Gastroesophageal sphincter (tissue), 4 donors: ENCODE measurements around the gene DMKN. TPM values are rescaled to one million over a fixed set of nuclear protein-coding genes. Genes with fewer than 3 reads are reported as not detected.
A peak's percentile ranks its signal among the peaks of the same experiment; 100 is the strongest.

Experiments
- ATAC-seq: fragments of 150-250 bp; one replicate; pipeline ENCODE4 v1.9.1; 2016; ENCODE audit warnings: mild to moderate bottlenecking, moderate library complexity
- H3K27ac ChIP-seq, 4 donors: fragments of 200-600 bp; sonication (generic) in 3 of 4; 1 replicate in 3 of 4; 2 replicates in 1 of 4; pipeline ENCODE4 v1.5.1; 2016 to 2019
- H3K27me3 ChIP-seq: fragments of 200-600 bp; sonication (generic); one replicate; pipeline ENCODE4 v1.5.1; 2019
- H3K36me3 ChIP-seq, 2 donors: fragments of 200-600 bp; sonication (generic); one replicate each; pipeline ENCODE4 v1.5.1; 2019; ENCODE audit warnings: control low read depth in 1 of 2
- H3K4me1 ChIP-seq, 3 donors: fragments of 200-600 bp; sonication (generic); 1 replicate in 2 of 3; 2 replicates in 1 of 3; pipeline ENCODE4 v1.5.1; 2016 to 2019; ENCODE audit warnings: control low read depth in 2 of 3
- H3K4me3 ChIP-seq, 2 donors: fragments of 200-600 bp; sonication (generic); one replicate each; pipeline ENCODE4 v1.5.1; 2019; ENCODE audit warnings: mild to moderate bottlenecking in 1 of 2, moderate library complexity in 1 of 2
- H3K9me3 ChIP-seq, 3 donors: fragments of 200-600 bp; sonication (generic); one replicate each; pipeline ENCODE4 v1.5.1; 2017 to 2019; ENCODE audit warnings: control low read depth in 2 of 3
- EP300 ChIP-seq: sonication (generic); formaldehyde crosslinking; IDR thresholded peaks from one replicate; pipeline ENCODE4 v1.6.1; 2017; ENCODE audit warnings: antibody characterized with exemption, mild to moderate bottlenecking
- POLR2A ChIP-seq, 2 donors: fragments of 450-650 bp; IDR thresholded peaks; one replicate each; pipeline ENCODE4 v1.6.1; 2017; ENCODE audit warnings: antibody characterized with exemption in 2 of 2, mild to moderate bottlenecking in 2 of 2, moderate library complexity in 1 of 2
- POLR2AphosphoS5 ChIP-seq: sonication (generic); formaldehyde crosslinking; IDR thresholded peaks from one replicate; pipeline ENCODE4 v1.6.1; 2017; ENCODE audit warnings: antibody characterized with exemption
- WGBS, 2 donors: methylation state at CpG; one replicate each; pipeline ENCODE4 v1.1.5; 2018; ENCODE audit warnings: low coverage in 1 of 2; 5-methylcytosine and 5-hydroxymethylcytosine counted together
- total RNA-seq, 4 donors: library from RNA; depleted of rRNA; stranded (reverse); fragments of >200 nt; gene quantifications; one replicate each; pipeline ENCODE4 v1.1.0, GENCODE V29; 2016
- TF ChIP-seq, protein P1 (sequence below), 4 experiments: fragments of 200-600 bp in 2 of 4; fragments of 450-650 bp in 2 of 4; sonication (generic) in 1 of 4; IDR thresholded peaks; one replicate each; pipeline ENCODE4 v1.5.1; 2017 to 2019; ENCODE audit warnings: antibody characterized with exemption in 4 of 4, mild to moderate bottlenecking in 2 of 4, moderate library complexity in 2 of 4

DMKN gene
- total RNA-seq, 4 donors from 2014 or later: 5.6 to 20.0 (median 9.0) TPM

GRCh38 chr19:35459414-35460082 lies 53.9 kb downstream of the DMKN start:
- Histone ChIP-seq H3K36me3 (no peaks in the 10 kb centered on the region), H3K9me3 (no peaks in the 10 kb centered on the region), H3K27ac (peak overlapping the region in 1 of 4 donors; percentile 27), H3K4me1 (peaks cover 0 to 17% (median 6%) of the 10 kb centered on the region in 3 donors), H3K27me3 (peaks cover 4% of the 10 kb centered on the region), H3K4me3 (no peak overlapping the region)
- no peak for ATAC-seq
- WGBS, 2 donors: 60 to 78% methylated on average over 4 to 8 of the region's 14 CpGs
- no peak for TF ChIP-seq EP300
- peak; percentile 44 for TF ChIP-seq POLR2AphosphoS5

GRCh38 chr19:35458731-35459391 lies 54.6 kb downstream of the DMKN start:
- Histone ChIP-seq H3K36me3 (no peaks in the 10 kb centered on the region), H3K9me3 (no peaks in the 10 kb centered on the region), H3K27me3 (peaks cover 1% of the 10 kb centered on the region), H3K4me3 (no peak overlapping the region), H3K27ac (no peak overlapping the region), H3K4me1 (peaks cover 0 to 17% (median 6%) of the 10 kb centered on the region in 3 donors)
- TF ChIP-seq, protein P1, sequence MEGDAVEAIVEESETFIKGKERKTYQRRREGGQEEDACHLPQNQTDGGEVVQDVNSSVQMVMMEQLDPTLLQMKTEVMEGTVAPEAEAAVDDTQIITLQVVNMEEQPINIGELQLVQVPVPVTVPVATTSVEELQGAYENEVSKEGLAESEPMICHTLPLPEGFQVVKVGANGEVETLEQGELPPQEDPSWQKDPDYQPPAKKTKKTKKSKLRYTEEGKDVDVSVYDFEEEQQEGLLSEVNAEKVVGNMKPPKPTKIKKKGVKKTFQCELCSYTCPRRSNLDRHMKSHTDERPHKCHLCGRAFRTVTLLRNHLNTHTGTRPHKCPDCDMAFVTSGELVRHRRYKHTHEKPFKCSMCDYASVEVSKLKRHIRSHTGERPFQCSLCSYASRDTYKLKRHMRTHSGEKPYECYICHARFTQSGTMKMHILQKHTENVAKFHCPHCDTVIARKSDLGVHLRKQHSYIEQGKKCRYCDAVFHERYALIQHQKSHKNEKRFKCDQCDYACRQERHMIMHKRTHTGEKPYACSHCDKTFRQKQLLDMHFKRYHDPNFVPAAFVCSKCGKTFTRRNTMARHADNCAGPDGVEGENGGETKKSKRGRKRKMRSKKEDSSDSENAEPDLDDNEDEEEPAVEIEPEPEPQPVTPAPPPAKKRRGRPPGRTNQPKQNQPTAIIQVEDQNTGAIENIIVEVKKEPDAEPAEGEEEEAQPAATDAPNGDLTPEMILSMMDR (IDR thresholded peaks at IDR 0.05): no peak
- no peak for TF ChIP-seq POLR2A (IDR thresholded peaks at IDR 0.05)
- TF ChIP-seq POLR2AphosphoS5: no peak
- TF ChIP-seq EP300: no peak
- 24 to 30% methylated on average over 4 to 10 of the region's 10 CpGs for WGBS, 2 donors
- no peak for ATAC-seq

- Histone ChIP-seq H3K9me3 (no peaks in the 10 kb centered on the region), H3K27me3 (no peaks in the 10 kb centered on the region), H3K4me3 (no peak overlapping the region), H3K4me1 (peaks cover 0 to 17% (median 6%) of the 10 kb centered on the region in 3 donors), H3K27ac (no peak overlapping the region), H3K36me3 (no peaks in the 10 kb centered on the region)
- WGBS, 2 donors: 55 to 100% methylated on average over 1 of the region's 1 CpG
- ATAC-seq: no peak
- TF ChIP-seq, protein P1 (IDR thresholded peaks at IDR 0.05): no peak
- TF ChIP-seq POLR2A (IDR thresholded peaks at IDR 0.05) (no peak), EP300 (no peak), POLR2AphosphoS5 (no peak)
Observed at GRCh38 chr19:35458192-35458591, 55.3 kb downstream of the DMKN start.

DNA sequence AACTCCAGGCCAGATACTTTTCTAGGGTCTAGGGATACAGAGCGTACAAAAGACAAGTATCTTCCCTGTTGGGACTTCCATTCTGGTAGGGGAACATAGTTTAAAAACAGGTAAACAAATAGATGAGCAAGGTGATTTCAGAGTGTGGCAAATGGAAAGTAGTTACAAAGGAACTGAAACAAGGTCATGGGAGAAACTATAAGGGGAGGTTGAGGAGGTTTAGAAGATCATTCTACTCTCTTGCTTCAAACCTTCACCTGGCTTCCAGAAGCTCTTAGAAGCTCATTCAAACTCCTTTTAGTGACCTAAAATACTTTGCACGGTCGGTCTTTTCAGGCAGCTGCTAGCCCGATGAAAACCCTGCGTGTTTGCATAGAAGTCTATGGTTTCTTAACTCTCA lies 56.3 kb downstream of the DMKN start:
- no peak overlapping the region for H3K27ac ChIP-seq
- peaks cover 0 to 17% (median 6%) of the 10 kb centered on the region in 3 donors for H3K4me1 ChIP-seq
- 93 to 94% methylated on average over 3 to 5 of the region's 5 CpGs for WGBS, 2 donors
- H3K36me3 ChIP-seq: no peaks in the 10 kb centered on the region
- no peak for TF ChIP-seq POLR2A (IDR thresholded peaks at IDR 0.05)
- TF ChIP-seq, protein P1 (IDR thresholded peaks at IDR 0.05): no peak
- no peak for TF ChIP-seq EP300
- TF ChIP-seq POLR2AphosphoS5: no peak
- H3K27me3 ChIP-seq: peaks cover 5% of the 10 kb centered on the region
- H3K4me3 ChIP-seq: no peak overlapping the region
- no peak for ATAC-seq
- H3K9me3 ChIP-seq: no peaks in the 10 kb centered on the region

DNA sequence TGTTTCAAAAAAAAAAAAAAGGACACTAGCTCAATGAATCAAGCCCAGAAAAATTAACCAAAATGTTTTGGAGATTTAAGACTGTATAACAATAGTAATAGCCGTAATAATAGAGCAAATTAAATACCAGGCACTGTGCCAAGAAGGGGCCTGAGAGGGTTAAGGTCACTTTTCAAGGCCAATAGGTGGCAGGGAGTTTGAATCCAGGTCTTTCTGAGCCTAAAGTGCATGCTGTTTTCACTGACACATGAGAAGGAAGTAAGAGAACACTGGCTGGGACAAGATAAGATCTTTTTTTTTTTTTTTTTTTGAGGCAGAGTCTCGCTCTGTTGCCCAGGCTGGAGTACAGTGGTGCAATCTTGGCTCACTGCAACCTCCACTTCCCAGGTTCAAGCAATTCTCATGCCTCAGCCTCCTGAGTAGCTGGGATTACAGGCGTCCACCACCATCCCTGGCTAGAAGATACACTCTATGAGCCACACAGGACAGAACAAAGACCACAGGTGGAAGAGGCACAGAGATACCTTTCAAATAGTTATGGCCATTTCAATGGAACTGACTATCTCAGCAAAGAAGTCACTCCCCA lies 57.7 kb downstream of the DMKN start:
- TF ChIP-seq POLR2A (IDR thresholded peaks at IDR 0.05) (no peak), POLR2AphosphoS5 (no peak), EP300 (no peak)
- TF ChIP-seq, protein P1 (IDR thresholded peaks at IDR 0.05): no peak
- no peaks in the 10 kb centered on the region for H3K9me3 ChIP-seq
- 55 to 78% methylated on average over 1 to 2 of the region's 3 CpGs for WGBS, 2 donors
- H3K36me3 ChIP-seq: no peaks in the 10 kb centered on the region
- no peak for ATAC-seq
- H3K4me1 ChIP-seq: peaks cover 0 to 17% (median 6%) of the 10 kb centered on the region in 3 donors
- H3K27ac ChIP-seq: no peak overlapping the region
- peaks cover 15% of the 10 kb centered on the region for H3K27me3 ChIP-seq
- H3K4me3 ChIP-seq: no peak overlapping the region
